ENCODE measurements around the gene CCL13. TPM values are rescaled to one million over a fixed set of nuclear protein-coding genes. Genes with fewer than 3 reads are reported as not detected.

The CCL13 gene
- total and polyA plus RNA-seq, 12 donors = 0.39 to 64.0 (median 1.4) TPM; not detected in 1

GRCh38 chr17:34312080-34312479, 44.2 kb upstream of the CCL13 start:
- Histone ChIP-seq H3K27me3 (peaks cover 0 to 5% (median 0%) of the 10 kb centered on the region in 7 donors), H3K9me3 (no peaks in the 10 kb centered on the region), H3K4me3 (no peak overlapping the region), H3K4me1 (peaks cover 3 to 65% (median 39%) of the 10 kb centered on the region in 9 donors), H3K36me3 (no peaks in the 10 kb centered on the region), H3K27ac (peak overlapping the region in 9 of 10 donors; percentile 31 to 83 (median 70))
- WGBS, 2 donors = 53 to 62% methylated on average over 5 of the region's 5 CpGs
- ATAC-seq = peak in 7 of 8 donors; percentile 57 to 88 (median 76)
- intact Hi-C loops (cut with DNase I) = loop anchor here in 3 of 10 donors (5.0 kb wide), 3 partner anchors 45 to 60 kb away; partner anchors contain the start of genes CCL1 (in 1 of the 3) and CCL13 (in 1 of the 3)
- DNase-seq = no peak
- no peak for TF ChIP-seq CTCF (IDR thresholded peaks at IDR 0.05)

DNA sequence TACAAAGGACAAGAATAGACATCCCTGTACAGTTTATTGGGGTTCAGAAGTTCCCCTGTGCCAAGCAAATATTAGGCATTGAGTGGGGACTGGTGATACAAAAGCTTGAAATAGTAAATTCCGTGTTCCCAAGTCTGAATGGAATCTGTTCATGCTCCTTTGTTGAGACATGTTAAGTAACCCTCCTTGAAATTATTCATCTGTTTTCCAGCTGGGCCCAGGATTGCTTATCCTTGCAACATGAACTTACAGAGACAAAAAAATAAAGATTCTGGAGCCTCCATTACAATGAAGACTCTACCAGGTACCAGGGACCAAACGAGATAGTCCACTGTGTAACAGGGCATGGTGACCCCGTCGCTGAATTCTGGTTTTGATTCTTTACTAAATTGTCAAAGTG, 43.1 kb upstream of the CCL13 start:
- intact Hi-C loops (cut with DNase I) = loop anchor here in 3 of 10 donors (5.0 kb wide), 3 partner anchors 44 to 61 kb away; partner anchors contain the start of genes CCL1 (in 1 of the 3) and CCL13 (in 1 of the 3)
- H3K27ac ChIP-seq = peak overlapping the region in 9 of 10 donors; percentile 35 to 83 (median 70)
- H3K36me3 ChIP-seq = no peaks in the 10 kb centered on the region
- TF ChIP-seq CTCF (IDR thresholded peaks at IDR 0.05) = no peak
- H3K4me1 ChIP-seq = peaks cover 0 to 56% (median 29%) of the 10 kb centered on the region in 9 donors
- no peak overlapping the region for H3K4me3 ChIP-seq
- DNase-seq (no peak), ATAC-seq (peak in 6 of 8 donors; percentile 36 to 75 (median 53))
- H3K27me3 ChIP-seq = peaks cover 0 to 5% (median 0%) of the 10 kb centered on the region in 7 donors
- peaks cover 0 to 3% (median 0%) of the 10 kb centered on the region in 11 donors for H3K9me3 ChIP-seq
- WGBS, 2 donors = 84 to 85% methylated on average over 4 of the region's 4 CpGs

GRCh38 chr17:34314279-34314678, 42.0 kb upstream of the CCL13 start:
- Histone ChIP-seq H3K27ac (peak overlapping the region; percentile 14 to 83 (median 68)), H3K9me3 (peaks cover 0 to 7% (median 0%) of the 10 kb centered on the region in 11 donors), H3K4me1 (peaks cover under 1 to 56% (median 26%) of the 10 kb centered on the region in 9 donors), H3K27me3 (peaks cover 0 to 5% (median 0%) of the 10 kb centered on the region in 7 donors), H3K4me3 (no peak overlapping the region), H3K36me3 (no peaks in the 10 kb centered on the region)
- intact Hi-C loops (cut with DNase I) = loop anchor here in 3 of 10 donors (5.0 kb wide), 3 partner anchors 43 to 62 kb away; partner anchors contain the start of genes CCL1 (in 1 of the 3) and CCL13 (in 1 of the 3)
- ATAC-seq = peak in 7 of 8 donors; percentile 55 to 65 (median 56)
- no peak for TF ChIP-seq CTCF (IDR thresholded peaks at IDR 0.05)
- peak in 1 of 2 donors; percentile 29 for DNase-seq
- WGBS, 2 donors = 33 to 48% methylated on average over 4 of the region's 4 CpGs

DNA sequence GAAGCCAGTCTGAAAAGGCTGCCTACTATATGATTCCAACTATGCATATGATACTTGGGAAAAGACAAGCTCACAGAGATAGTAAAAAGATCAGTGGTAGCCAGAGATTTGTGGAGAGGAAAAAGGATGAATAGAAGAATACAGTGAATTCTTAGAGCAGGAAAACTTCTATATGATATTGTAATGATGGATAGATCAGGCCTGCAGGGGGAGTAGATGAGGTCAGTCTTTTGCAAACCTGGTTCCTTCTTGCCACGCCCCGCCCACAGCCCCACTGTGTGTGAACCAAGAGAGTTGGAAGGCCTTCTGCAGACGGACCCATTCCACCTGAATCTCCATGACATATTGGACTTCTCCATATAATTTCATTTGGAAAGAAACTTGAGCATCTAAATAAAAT, 37.8 kb upstream of the CCL13 start:
- Histone ChIP-seq H3K36me3 (no peaks in the 10 kb centered on the region), H3K27me3 (no peaks in the 10 kb centered on the region), H3K9me3 (peaks cover 0 to 7% (median 0%) of the 10 kb centered on the region in 11 donors), H3K4me1 (peaks cover 4 to 50% (median 13%) of the 10 kb centered on the region in 9 donors), H3K27ac (peak overlapping the region in 2 of 10 donors; percentile 37 to 83), H3K4me3 (no peak overlapping the region)
- WGBS, 2 donors = 69 to 78% methylated on average over 3 of the region's 3 CpGs
- intact Hi-C loops (cut with DNase I) = no loop called here
- no peak for ATAC-seq
- peak in 1 of 2 donors; percentile 11 for DNase-seq
- TF ChIP-seq CTCF (IDR thresholded peaks at IDR 0.05) = peak in 1 of 9 donors; percentile 18

Data from heart right ventricle (tissue), 16 donors.